Bone marrow (tissue), 2 donors: ENCODE results near the gene ATP6V1G1.
"Not testable (repeated sequence)": the region's sequence is repeated elsewhere in the genome, so short reads cannot be mapped to it uniquely, and the experiment has no call there.

ENCODE experiments used
- DNase-seq, 2 donors: peaks; one replicate each; lab custom pipeline; 2025; lab: John Stamatoyannopoulos, UW

The ATP6V1G1 gene

DNA sequence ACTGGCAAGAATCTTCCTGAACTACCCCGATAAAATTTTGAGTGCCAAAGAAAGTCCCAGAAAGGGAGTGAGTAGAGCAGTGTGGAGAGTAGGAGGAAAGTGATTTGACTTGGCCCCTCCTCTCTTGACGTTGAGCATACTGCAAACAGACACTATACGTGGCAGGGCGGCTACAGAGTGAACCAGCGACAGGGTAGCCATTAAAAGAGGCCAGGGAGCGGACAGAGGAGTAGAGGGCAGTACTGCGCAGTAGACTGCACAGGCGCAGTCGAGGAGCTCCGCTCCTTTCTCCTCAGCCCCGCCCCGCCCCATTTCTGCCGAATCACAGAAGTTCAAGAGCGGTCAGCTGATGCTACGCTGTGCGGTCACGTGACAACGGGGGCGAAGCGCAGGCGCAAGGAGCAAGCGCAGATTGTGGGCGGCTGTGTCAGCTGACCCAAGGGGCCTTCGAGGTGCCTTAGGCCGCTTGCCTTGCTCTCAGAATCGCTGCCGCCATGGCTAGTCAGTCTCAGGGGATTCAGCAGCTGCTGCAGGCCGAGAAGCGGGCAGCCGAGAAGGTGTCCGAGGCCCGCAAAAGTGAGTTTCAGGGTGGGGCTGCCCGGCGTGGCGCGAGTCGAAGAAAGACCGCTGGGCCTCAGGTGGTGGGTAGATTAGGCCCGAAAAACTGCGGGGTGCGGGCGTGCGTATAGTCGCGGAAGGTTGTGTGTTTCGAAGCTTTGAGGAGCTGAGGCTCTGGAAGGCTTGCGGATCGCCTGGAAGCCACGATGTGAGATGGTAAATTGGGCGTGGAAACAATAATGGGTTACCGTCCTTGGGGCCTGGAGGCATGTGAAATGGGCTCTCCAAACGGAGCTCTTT lies at the start of gene ATP6V1G1:
TSS of gene ATP6V1G1 (plus strand) at position 425 of the 858 bp plus-strand sequence. CDS start at position 495, 70 bp downstream.
- peak; percentile 92 to 97 for DNase-seq

DNA sequence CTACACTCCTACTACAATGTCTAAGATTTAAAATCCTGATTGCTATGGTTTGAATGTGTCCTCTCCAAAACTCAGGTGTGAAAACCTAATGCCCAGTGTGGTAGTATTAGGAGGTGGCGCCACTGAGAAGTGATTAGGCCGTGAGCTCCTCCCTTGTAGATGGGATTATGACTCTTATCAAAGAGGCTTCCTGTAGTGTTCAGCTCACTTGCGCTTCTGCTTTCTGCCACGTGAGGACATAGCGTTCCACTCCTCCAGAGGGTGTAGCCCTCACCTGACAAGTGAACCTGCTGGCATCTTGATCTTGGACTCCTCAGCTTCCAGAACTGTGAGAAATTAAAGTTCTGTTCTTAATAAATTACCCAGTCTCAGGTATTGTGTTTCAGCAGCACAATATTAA lies 49.3 kb upstream of the ATP6V1G1 start:
- DNase-seq: no peak

DNA sequence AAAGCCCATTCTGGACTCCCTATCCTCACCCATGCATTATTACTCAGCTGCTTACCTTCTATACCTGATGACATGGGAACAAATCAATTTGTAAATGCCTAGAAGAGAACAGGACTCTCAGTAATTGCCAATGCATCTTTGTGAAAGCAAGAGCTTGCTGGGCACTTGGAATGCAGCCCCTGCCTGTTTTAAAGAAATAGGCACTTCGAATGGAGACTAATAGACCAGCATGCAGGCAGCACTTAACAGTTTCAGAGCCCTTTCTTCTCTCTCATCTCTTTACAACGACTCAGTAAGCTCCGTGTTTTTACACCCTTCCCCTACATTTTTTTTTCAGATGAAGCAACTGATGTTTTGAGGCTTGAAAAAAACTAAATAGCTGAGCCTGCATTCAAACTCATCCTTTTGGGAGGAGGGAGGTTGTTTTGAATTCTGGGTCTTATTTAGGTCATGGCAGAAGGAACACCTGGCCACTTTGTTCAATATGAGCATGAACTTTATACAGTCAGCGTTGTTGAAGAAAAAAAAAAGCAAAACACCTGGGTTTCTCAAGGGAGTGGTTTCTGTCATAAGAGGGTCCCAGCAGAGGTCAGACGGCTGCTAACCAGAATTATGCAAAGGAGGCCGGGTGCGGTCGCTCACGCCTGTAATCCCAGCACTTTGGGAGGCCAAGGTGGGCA lies 47.7 kb upstream of the ATP6V1G1 start:
- no peak for DNase-seq

GRCh38 chr9:114545055-114545454 lies 42.5 kb upstream of the ATP6V1G1 start:
- DNase-seq: no peak

DNA sequence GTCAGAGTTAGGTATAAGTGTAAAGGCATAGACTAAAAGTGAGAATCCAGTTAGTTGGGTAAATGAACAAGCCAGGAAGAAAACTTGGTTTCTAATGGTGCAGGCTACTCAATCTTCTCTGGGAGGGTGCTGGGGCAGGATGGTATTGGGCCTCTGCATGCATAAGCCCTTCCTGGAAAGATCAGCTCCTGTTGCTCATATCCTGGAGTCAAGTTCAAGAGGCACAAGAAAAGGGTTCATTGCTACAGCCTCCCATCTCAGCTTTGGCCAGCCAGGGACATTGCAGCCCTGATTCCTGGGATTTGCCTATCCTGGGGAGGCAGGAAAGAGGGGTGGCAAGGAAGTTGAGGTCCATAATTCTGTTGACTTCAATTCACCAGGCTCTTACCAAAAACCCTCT lies 40.7 kb upstream of the ATP6V1G1 start:
- DNase-seq: no peak

DNA sequence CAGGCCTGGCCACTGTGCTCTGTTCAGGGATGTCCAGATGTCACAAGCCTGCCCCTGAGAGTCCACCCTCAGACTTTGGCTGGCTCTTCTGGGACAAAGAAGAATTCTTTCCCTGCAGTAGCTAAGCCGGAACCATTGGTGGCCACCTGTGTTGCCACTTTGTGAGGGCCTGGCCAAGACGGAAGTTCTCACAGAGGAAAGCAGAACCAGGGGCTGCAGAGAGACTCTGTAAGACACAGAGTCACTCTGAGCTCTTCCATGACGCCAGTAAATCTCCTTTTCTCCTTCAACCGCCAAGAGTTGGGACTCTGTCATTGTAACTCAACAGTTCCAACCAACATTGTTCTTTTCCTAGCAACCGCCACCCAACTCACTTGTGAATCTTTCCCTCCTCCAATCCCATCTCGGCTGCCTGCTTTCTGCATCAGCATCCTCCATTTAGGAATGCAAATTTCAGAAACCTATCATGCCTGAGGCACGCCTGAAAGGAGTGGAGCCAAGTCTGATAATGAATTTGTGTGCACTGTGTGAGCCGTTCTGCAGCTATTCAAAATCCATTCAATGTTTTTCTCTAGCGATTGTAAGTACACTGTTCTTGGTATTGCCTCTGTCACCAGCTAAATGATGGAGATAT lies 37.8 kb upstream of the ATP6V1G1 start:
- DNase-seq: no peak

DNA sequence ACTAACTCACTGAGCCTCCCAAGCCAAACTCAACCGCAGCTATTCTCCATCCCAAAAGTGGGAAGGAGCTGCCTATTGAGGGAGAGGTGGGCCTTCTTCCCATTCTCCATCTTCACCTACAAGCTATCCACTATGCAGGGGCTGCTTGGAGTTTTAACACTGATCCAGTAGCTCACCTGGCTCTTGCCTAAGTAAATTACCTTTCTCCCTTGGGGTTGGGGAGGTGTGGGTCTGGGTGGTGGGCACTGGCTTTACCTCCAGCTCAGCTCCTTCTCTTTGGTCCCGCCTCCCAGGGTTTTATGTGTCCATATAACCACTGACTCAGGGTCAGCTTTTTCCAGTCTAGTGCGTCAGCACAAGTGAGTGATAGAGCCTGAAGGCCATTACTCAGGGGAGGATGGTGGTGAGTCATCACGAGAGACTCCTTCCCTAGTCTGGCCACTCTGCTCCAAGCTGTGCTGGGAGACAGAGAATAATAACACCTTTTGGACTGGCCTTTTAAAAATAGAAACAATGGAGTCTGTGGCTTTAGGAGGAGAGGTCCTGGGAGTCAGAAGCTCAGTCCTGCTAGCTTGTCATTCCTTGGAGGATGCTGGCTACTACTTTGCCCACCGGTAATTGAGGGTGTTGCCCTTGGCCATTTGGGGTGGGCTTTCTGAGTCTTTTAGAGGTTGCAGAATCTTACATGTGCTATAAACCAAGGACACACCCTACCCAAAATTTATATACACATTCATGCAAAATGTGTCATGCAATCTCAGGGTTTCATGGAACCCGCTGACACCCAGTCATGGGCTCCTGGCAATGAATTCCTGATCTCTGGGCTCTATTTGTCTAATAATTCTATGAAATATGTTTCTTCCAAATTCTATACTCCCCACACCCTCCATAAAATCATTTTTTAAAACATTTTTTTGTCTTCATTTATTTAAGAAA lies 35.6 kb upstream of the ATP6V1G1 start:
- peak in 1 of 2 donors; percentile 13 for DNase-seq

GRCh38 chr9:114552706-114553105 lies 34.9 kb upstream of the ATP6V1G1 start:
- no peak for DNase-seq

DNA sequence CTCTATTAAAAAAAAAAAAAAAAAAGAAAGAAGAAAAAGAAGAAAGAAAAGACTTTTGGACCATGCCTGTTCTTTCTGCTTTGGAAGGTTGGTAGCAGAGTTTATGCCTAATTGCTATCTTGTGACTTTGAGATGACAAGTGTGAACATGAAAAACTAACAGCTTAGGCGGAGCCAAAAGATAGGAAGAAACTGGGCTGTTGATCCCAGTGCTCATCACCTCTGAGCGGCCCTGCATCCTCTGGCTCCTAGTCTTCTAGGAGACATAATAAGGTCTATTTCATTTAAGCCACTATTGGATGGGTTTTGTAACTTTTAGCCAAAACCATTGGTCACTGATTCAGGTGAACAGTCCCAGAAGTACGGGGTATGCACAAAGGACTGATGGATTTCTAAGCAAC lies 34.4 kb upstream of the ATP6V1G1 start:
- DNase-seq: no peak

DNA sequence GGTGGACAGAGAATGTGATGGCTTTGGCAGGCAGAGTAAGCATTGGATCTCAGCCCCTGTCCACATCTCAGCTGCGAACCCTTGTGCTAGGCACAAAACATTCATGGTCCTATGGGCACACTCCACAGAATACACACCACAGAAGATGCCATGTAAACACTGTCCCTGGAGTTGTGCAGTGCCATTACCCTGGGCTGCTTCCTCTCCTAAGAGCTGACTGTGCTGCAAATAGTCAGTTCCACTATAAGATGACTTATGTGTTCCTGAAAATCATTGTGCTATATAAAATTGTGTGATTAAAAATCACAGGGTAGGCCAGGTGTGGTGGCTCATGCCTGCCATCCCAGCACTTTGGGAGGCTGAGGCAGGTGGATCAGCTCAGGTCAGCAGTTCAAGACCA lies 31.9 kb upstream of the ATP6V1G1 start:
- DNase-seq: no peak

- DNase-seq: no peak
These were observed 29.4 kb upstream of the ATP6V1G1 start for GRCh38 chr9:114558027-114558675.

GRCh38 chr9:114559830-114560513 lies 27.6 kb upstream of the ATP6V1G1 start:
- no peak for DNase-seq

GRCh38 chr9:114560956-114561355 lies 26.6 kb upstream of the ATP6V1G1 start:
- DNase-seq: no peak

GRCh38 chr9:114561771-114562170 lies 25.8 kb upstream of the ATP6V1G1 start:
- DNase-seq: no peak

GRCh38 chr9:114565204-114565603 lies 22.4 kb upstream of the ATP6V1G1 start:
- no peak for DNase-seq

- DNase-seq: no peak
These were observed 16.8 kb upstream of the ATP6V1G1 start for GRCh38 chr9:114570742-114571141.

GRCh38 chr9:114571391-114571790 lies 16.2 kb upstream of the ATP6V1G1 start:
- DNase-seq: no peak

DNA sequence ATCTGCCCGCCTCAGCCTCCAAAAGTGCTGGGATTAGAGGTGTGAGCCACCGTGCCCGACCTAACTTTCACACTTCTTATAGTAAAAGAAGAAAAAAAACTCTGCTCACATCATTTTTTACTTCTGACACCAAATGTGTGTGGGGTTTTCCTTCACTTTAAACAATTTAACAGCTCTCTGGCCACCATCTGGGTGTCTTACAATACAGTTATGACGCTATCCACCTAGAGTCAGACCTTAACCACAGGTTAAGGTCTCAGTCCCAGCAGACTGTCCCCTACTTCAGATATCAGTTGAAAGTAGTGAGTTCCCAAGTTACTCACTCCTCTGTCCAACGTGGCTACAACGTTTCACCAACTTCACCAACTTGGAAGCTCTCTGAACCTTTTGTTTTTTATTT lies 15.4 kb upstream of the ATP6V1G1 start:
- DNase-seq: no peak

- no peak for DNase-seq
These were observed 13.1 kb upstream of the ATP6V1G1 start for GRCh38 chr9:114574438-114574837.

- not testable (repeated sequence) for DNase-seq
These were observed 10.8 kb upstream of the ATP6V1G1 start for GRCh38 chr9:114576779-114577178.

GRCh38 chr9:114578134-114578533 lies 9.4 kb upstream of the ATP6V1G1 start:
- not testable (repeated sequence) for DNase-seq
